Breast epithelium (tissue), 3 donors: Measurements from ENCODE around the gene NKD2.

Experiments
- POLR2A ChIP-seq: fragments of 450-650 bp; IDR thresholded peaks from one replicate; pipeline ENCODE4 v1.6.1; 2016; ENCODE audit warnings: antibody characterized with exemption, mild to moderate bottlenecking, moderate library complexity
- POLR2AphosphoS5 ChIP-seq, 3 donors: sonication (generic); formaldehyde crosslinking; IDR thresholded peaks; one replicate each; pipeline ENCODE4 v1.6.1; 2017; ENCODE audit warnings: antibody characterized with exemption in 3 of 3
- TF ChIP-seq, protein P1 (sequence below), 3 donors: fragments of 450-650 bp; IDR thresholded peaks; one replicate each; pipeline ENCODE4 v1.5.1; 2016 to 2017; ENCODE audit warnings: antibody characterized with exemption in 3 of 3, mild to moderate bottlenecking in 3 of 3, moderate library complexity in 3 of 3

- no peak for TF ChIP-seq POLR2AphosphoS5 (IDR thresholded peaks at IDR 0.05)
- TF ChIP-seq, protein P1, sequence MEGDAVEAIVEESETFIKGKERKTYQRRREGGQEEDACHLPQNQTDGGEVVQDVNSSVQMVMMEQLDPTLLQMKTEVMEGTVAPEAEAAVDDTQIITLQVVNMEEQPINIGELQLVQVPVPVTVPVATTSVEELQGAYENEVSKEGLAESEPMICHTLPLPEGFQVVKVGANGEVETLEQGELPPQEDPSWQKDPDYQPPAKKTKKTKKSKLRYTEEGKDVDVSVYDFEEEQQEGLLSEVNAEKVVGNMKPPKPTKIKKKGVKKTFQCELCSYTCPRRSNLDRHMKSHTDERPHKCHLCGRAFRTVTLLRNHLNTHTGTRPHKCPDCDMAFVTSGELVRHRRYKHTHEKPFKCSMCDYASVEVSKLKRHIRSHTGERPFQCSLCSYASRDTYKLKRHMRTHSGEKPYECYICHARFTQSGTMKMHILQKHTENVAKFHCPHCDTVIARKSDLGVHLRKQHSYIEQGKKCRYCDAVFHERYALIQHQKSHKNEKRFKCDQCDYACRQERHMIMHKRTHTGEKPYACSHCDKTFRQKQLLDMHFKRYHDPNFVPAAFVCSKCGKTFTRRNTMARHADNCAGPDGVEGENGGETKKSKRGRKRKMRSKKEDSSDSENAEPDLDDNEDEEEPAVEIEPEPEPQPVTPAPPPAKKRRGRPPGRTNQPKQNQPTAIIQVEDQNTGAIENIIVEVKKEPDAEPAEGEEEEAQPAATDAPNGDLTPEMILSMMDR (IDR thresholded peaks at IDR 0.05): no peak
- no peak for TF ChIP-seq POLR2A
Measured at GRCh38 chr5:1058083-1058945, 49.7 kb downstream of the NKD2 start.
